HepG2 (cell line): Measurements from ENCODE around the gene SNX10. TPM values are rescaled to one million over a fixed set of nuclear protein-coding genes. Genes with fewer than 3 reads are reported as not detected.

Experiments
- ATAC-seq: fragments of 200-7000 bp; cut with Tn5 transposase; 3 replicates; pipeline ENCODE4 v1.9.1; 2020; ENCODE audit warnings: mild to moderate bottlenecking, moderate library complexity
- BruUV-seq: library from RNA; stranded (reverse); fragments of 400-500 nt; replicated peaks from 2 replicates; lab custom pipeline; 2021; lab: Mats Ljungman, UMichigan
- CTCF ChIA-PET: fragments of 300-600 bp; formaldehyde crosslinking; extraction: SDS; loops from one replicate; lab custom pipeline; 2021; ENCODE audit warnings: low total read pairs, inconsistent platforms, low intra/inter-chr PET ratio; lab: Yijun Ruan, JAX
- POLR2A ChIA-PET: fragments of 350-600 bp; sonication (Branson Sonifier 250); formaldehyde crosslinking; loops from one replicate; lab custom pipeline; 2020; ENCODE audit warnings: antibody characterized with exemption, inconsistent platforms; lab: Yijun Ruan, JAX
- DNase-seq: peaks from one replicate; pipeline ENCODE4 v3.0.0-alpha.2; 2015; ENCODE audit warnings: low spot score
- FAIRE-seq: peaks from 3 replicates; lab custom pipeline; 2011; peaks lifted over from hg19 to GRCh38; lab: Jason Lieb, UNC
- H2AFZ ChIP-seq: one replicate; pipeline ENCODE4 v1.6.1; 2011; ENCODE audit warnings: low read length, inconsistent platforms
- H3K27ac ChIP-seq: fragments of 300-600 bp; 3 replicates; pipeline ENCODE4 v1.8.0; 2011; ENCODE audit warnings: mixed run types, mild to moderate bottlenecking, mixed read lengths, low read length, inconsistent platforms; ENCODE audit not compliant: insufficient read depth; ENCODE audit errors: extremely low read length
- H3K27me3 ChIP-seq, 2 experiments: fragments of 200-600 bp in 1 of 2; 2 replicates in 1 of 2; 3 replicates in 1 of 2; pipeline versions ENCODE4 v1.6.0 to v1.8.0; 2011; ENCODE audit warnings: low read length in 2 of 2, mild to moderate bottlenecking in 2 of 2, moderate library complexity in 2 of 2, inconsistent platforms in 1 of 2; ENCODE audit not compliant: insufficient read depth in 2 of 2, control insufficient read depth in 1 of 2
- H3K36me3 ChIP-seq, 2 experiments: fragments of 200-600 bp in 1 of 2; replicated peaks in 1 of 2; 2 replicates in 1 of 2; 3 replicates in 1 of 2; pipeline versions ENCODE4 v1.5.1 to v1.8.0; 2011; ENCODE audit warnings: low read length in 2 of 2, inconsistent platforms in 1 of 2; ENCODE audit not compliant: insufficient read depth in 2 of 2, control insufficient read depth in 1 of 2
- H3K4me1 ChIP-seq: 2 replicates; pipeline ENCODE4 v1.5.1; 2012; ENCODE audit warnings: low read length, inconsistent platforms; ENCODE audit not compliant: insufficient read depth
- H3K4me2 ChIP-seq: 2 replicates; pipeline ENCODE4 v1.6.0; 2011; ENCODE audit warnings: low read depth, low read length, inconsistent platforms
- H3K4me3 ChIP-seq, 3 experiments: fragments of 200-600 bp in 1 of 3; sonication (generic), shearing (Covaris generic) in 1 of 3; replicated peaks in 1 of 3; 2 replicates each; pipeline ENCODE4 v1.5.1; 2011 to 2016; ENCODE audit warnings: low read length in 3 of 3, inconsistent platforms in 2 of 3, low read depth in 2 of 3, mild to moderate bottlenecking in 2 of 3, control low read depth in 1 of 3, mixed read lengths in 1 of 3; ENCODE audit not compliant: insufficient read depth in 1 of 3
- H3K79me2 ChIP-seq: one replicate; pipeline ENCODE4 v1.6.1; 2011; ENCODE audit warnings: low read length, inconsistent platforms; ENCODE audit not compliant: insufficient read depth
- H3K9ac ChIP-seq: 2 replicates; pipeline ENCODE4 v1.6.0; 2011; ENCODE audit warnings: mild to moderate bottlenecking, low read depth, low read length, inconsistent platforms; ENCODE audit not compliant: insufficient read depth
- H3K9me3 ChIP-seq: 2 replicates; pipeline ENCODE4 v1.5.1; 2012; ENCODE audit warnings: mild to moderate bottlenecking, low read length
- H4K20me1 ChIP-seq: 2 replicates; pipeline ENCODE4 v1.6.0; 2011; ENCODE audit warnings: inconsistent platforms, mild to moderate bottlenecking, low read length, moderate library complexity; ENCODE audit not compliant: insufficient read depth
- NR0B2 ChIP-seq: sonication (generic); formaldehyde crosslinking; IDR thresholded peaks from 2 replicates; pipeline ENCODE4 v1.4.0; 2020; ENCODE audit warnings: mild to moderate bottlenecking, missing genetic modification reagents
- PHF8 ChIP-seq: sonication (generic); formaldehyde crosslinking; IDR thresholded peaks from 2 replicates; pipeline ENCODE4 v1.5.0; 2020; ENCODE audit warnings: missing genetic modification reagents
- SALL1 ChIP-seq: sonication (generic); formaldehyde crosslinking; IDR thresholded peaks from 2 replicates; pipeline ENCODE4 v1.8.0; 2022; ENCODE audit warnings: mild to moderate bottlenecking, missing genetic modification reagents
- ZBTB26 ChIP-seq: IDR thresholded peaks from 2 replicates; pipeline ENCODE4 v1.6.1; 2016; ENCODE audit warnings: missing compliant biosample characterization, missing genetic modification reagents, borderline replicate concordance
- ZNF256 ChIP-seq: sonication (generic); formaldehyde crosslinking; conservative IDR thresholded peaks from 2 replicates; pipeline ENCODE4 v1.4.0; 2020; ENCODE audit warnings: missing genetic modification reagents
- ZNF44 ChIP-seq: sonication (generic); formaldehyde crosslinking; IDR thresholded peaks from 2 replicates; pipeline ENCODE4 v1.5.1; 2020; ENCODE audit warnings: mild to moderate bottlenecking, missing genetic modification reagents
- ZNF547 ChIP-seq: sonication (generic); formaldehyde crosslinking; IDR thresholded peaks from 2 replicates; pipeline ENCODE4 v1.5.1; 2020; ENCODE audit warnings: mild to moderate bottlenecking, missing genetic modification reagents
- ZSCAN30 ChIP-seq: sonication (generic); formaldehyde crosslinking; IDR thresholded peaks from 2 replicates; pipeline ENCODE4 v1.5.0; 2020; ENCODE audit warnings: mild to moderate bottlenecking, missing genetic modification reagents
- WGBS: methylation state at CpG from one replicate; pipeline ENCODE4 v1.1.6; 2017; ENCODE audit warnings: low lambda C conversion rate; 5-methylcytosine and 5-hydroxymethylcytosine counted together
- in situ Hi-C: cut with HindIII; loops from 2 replicates; pipeline ENCODE4 v1.10.0; 2017; ENCODE audit warnings: low pct_unique_long_range_greater_than_20kb; ENCODE audit not compliant: extremely low pct_ligation_motif_present
- intact Hi-C: fragments of 100-400 bp; cut with micrococcal nuclease; formaldehyde crosslinking; loops from one replicate; pipeline ENCODE4 v1.10.0; 2022; ENCODE audit not compliant: unreplicated experiment
- polyA plus RNA-seq, 8 experiments: library from polyadenylated mRNA; depleted of rRNA in 3 of 8; stranded (reverse) in 7 of 8; unstranded in 1 of 8; fragments of >200 nt; fragmentation: Illumina TruSeq in 4 of 8; extraction: Trizol in 4 of 8; gene quantifications; 2 replicates each; pipeline versions ENCODE4 v1.2.1 to v1.2.3, GENCODE V29; 2011 to 2016; ENCODE audit warnings: low read depth in 4 of 8, missing spikeins in 1 of 8, mixed read lengths in 1 of 8; ENCODE audit not compliant: insufficient read depth in 1 of 8
- total RNA-seq, 5 experiments: library from RNA; depleted of rRNA; stranded (reverse); fragments of >200 nt; fragmentation: Illumina TruSeq; extraction: Trizol; gene quantifications; 2 replicates each; pipeline ENCODE4 v1.2.3, GENCODE V29; 2016; ENCODE audit warnings: low read depth in 1 of 5

Gene SNX10
- total and polyA plus RNA-seq, 2 of the 13 experiments (the other 11 are each of a cell fraction or from before 2014, with no cell fraction given) = 26.0 to 27.6 TPM

- no peak for TF ChIP-seq ZBTB26 (CRISPR knock-in tag)
- TF ChIP-seq ZSCAN30 (CRISPR knock-in tag) = no peak
- TF ChIP-seq ZNF256 (CRISPR knock-in tag) = no peak
- TF ChIP-seq PHF8 (CRISPR knock-in tag) = no peak
- no peak for TF ChIP-seq ZNF547 (CRISPR knock-in tag)
Observed at GRCh38 chr7:26307791-26308190, 16.1 kb downstream of the SNX10 start (continued).

GRCh38 chr7:26308551-26308950, 16.9 kb downstream of the SNX10 start:
- WGBS = 100% methylated on average over 4 of the region's 4 CpGs
- POLR2A ChIA-PET = no interaction called here
- no peak for FAIRE-seq

GRCh38 chr7:26309089-26309488, 17.4 kb downstream of the SNX10 start:
- no peak for DNase-seq
- no peak overlapping the region for H3K27ac ChIP-seq
- H3K4me1 ChIP-seq = peaks cover 41% of the 10 kb centered on the region
- no peaks in the 10 kb centered on the region for H3K79me2 ChIP-seq
- H3K9me3 ChIP-seq = no peaks in the 10 kb centered on the region
- no peak overlapping the region for H3K9ac ChIP-seq
- TF ChIP-seq NR0B2 (CRISPR knock-in tag) = no peak
- TF ChIP-seq ZNF44 (CRISPR knock-in tag) = no peak
- no peak for TF ChIP-seq SALL1 (CRISPR knock-in tag)
- TF ChIP-seq, all 625 proteins: peak for 0
- FAIRE-seq (no peak), ATAC-seq (no peak)
- 98% methylated on average over 5 of the region's 5 CpGs for WGBS
- H3K4me2 ChIP-seq = no peak overlapping the region
- ChIA-PET POLR2A (no interaction called here), CTCF (no interaction called here)
- no peaks in the 10 kb centered on the region for H3K27me3 ChIP-seq
- intact Hi-C loops (no loop called here), in situ Hi-C loops (no loop called here)
- peaks cover 2 to 14% of the 10 kb centered on the region in 2 experiments; a peak in 1 of 5 replicates for H3K36me3 ChIP-seq
- no peak overlapping the region for H2AFZ ChIP-seq
- H3K4me3 ChIP-seq = no peak overlapping the region
- BruUV-seq = no TSS peak
- H4K20me1 ChIP-seq = no peaks in the 10 kb centered on the region

More at GRCh38 chr7:26308551-26308950, 16.9 kb downstream of the SNX10 start:
- H3K27me3 ChIP-seq = no peaks in the 10 kb centered on the region
- H3K9me3 ChIP-seq = no peaks in the 10 kb centered on the region
- H2AFZ ChIP-seq = no peak overlapping the region
- no peak overlapping the region for H3K9ac ChIP-seq
- no peaks in the 10 kb centered on the region for H4K20me1 ChIP-seq
- no peak overlapping the region for H3K4me2 ChIP-seq
- intact Hi-C loops = no loop called here
- H3K36me3 ChIP-seq = peaks cover 2 to 14% of the 10 kb centered on the region in 2 experiments; a peak in 1 of 5 replicates
- H3K27ac ChIP-seq = no peak overlapping the region
- no TSS peak for BruUV-seq
- in situ Hi-C loops = no loop called here
- no peak for TF ChIP-seq SALL1 (CRISPR knock-in tag)
- peaks cover 47% of the 10 kb centered on the region for H3K4me1 ChIP-seq
- H3K4me3 ChIP-seq = no peak overlapping the region
- H3K79me2 ChIP-seq = no peaks in the 10 kb centered on the region
- ATAC-seq (no peak), DNase-seq (no peak)
- CTCF ChIA-PET = no interaction called here
